Hepatic stellate cell (primary cell): ENCODE measurements around the gene FARP1.
"Not testable (repeated sequence)": the region's sequence is repeated elsewhere in the genome, so short reads cannot be mapped to it uniquely, and the experiment has no call there.

Source experiments
- DNase-seq: peaks from one replicate; pipeline ENCODE4 v3.0.0; 2011; ENCODE audit warnings: low spot score

Gene FARP1

GRCh38 chr13:98398581-98398980 lies 255.7 kb downstream of the FARP1 start:
- no peak for DNase-seq

GRCh38 chr13:98399756-98400155 lies 256.9 kb downstream of the FARP1 start:
- DNase-seq, result no peak

DNA sequence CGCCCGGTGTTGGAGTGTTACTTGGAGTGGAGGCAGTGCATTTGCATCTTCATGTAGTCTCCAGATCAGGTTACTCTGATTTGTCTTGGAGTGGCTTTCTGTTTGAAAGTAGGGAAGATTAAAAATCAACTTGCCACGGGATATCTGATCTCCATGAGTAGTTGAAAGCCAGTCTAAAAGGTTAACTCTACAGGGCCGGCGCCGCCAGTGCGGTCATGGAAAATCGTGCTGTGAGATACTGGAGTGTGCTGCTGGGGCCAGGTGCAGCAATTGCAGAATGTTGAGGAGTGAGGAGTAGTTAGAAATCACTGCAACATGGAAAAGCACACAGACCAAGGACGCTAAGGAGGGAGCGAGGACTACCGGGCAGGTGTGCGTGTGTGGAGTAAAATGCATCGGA lies 259.0 kb downstream of the FARP1 start:
- DNase-seq, result no peak

GRCh38 chr13:98403076-98403475 lies 260.2 kb downstream of the FARP1 start:
- DNase-seq, result no peak

DNA sequence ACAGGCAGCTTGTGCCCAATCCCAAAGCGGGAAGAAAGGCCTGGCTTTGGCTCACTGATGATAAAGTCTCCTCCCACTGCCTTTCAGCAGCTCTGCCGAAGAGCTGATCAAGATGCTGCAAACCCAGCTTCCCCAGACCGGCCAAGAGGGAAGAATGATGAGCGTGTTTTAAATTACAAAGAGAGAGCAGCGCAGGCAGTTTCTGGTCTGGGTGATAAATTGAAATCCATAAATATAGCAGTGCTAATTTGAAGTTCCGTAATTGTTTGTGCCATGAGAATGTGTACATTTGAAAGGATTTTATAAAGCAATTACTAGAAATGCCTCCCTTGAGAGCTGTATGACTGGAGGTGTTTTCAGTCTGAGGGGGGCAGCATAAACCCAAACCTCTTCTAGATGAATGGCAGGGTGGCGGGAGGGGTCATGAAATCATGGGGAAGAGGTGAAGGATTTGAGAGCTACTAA lies 262.2 kb downstream of the FARP1 start:
- no peak for DNase-seq

DNA sequence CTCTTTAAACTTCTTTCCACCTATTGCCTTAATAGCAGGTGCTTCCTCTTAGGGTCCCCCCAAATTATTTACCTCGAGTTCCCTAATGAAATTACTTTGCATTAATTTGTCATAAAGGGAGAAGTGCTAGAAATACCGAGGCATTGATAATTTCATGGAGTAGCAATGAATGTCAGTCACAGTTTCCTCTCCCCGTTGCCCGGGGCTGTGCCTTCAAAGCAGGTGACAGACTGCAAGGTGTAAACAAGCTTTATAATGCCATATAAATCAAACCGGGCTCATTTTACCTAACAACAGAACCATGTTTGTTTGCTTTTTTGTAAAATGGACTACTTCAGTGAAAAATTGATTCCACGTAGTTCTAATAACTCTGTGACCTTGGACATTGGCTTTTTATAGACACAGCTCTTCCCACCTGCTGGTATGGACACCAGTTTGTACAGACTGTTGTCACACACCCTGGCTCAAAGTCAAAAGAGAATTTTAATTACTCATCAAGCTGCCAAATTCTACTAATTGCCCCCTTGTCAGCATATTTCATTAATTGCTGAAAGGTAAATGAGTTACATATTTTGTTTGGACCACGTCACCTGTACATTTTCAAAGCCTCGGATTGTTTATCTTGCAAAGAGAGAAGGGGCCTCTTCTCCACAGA lies 262.9 kb downstream of the FARP1 start:
- DNase-seq, result no peak

- no peak for DNase-seq
These were observed 263.5 kb downstream of the FARP1 start for GRCh38 chr13:98406427-98406826.

DNA sequence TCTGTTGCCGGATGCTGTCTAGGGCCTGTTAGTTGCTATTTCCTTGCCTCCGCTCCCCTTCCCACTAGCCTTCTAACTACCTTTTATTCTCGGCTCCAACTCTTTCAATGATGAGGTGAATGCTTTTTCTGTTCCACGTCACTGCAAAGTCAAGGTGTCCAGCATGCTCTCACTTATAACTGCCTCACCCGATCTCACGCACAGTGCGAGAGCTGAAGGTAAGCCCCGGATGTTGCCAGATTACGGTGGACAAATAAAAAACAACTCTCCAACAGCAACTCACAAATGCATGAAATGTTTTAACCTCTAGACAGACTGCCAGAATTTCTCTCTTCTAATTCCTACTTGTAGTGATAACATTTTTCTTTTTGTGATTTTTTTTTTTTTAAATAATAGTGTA lies 264.1 kb downstream of the FARP1 start:
- DNase-seq, result no peak

- DNase-seq, result no peak
These were observed 264.7 kb downstream of the FARP1 start for GRCh38 chr13:98407575-98407974.

DNA sequence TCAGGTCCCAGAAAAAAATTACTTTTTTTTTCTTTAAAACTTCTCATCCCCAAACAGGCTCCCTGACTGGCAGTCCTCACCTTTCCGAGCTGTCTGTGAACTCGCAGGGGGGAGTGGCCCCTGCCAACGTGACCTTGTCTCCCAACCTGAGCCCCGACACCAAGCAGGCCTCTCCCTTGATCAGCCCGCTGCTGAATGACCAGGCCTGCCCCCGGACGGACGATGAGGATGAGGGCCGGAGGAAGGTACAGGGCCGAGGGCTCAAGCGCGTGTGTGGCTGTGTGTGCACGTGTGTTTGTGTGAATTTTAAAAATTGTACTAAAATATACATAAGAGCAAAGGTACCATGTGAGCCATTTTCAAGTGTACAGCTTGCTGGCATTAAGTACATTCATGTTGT lies 266.4 kb downstream of the FARP1 start:
- no peak for DNase-seq

- no peak for DNase-seq
These were observed 267.7 kb downstream of the FARP1 start for GRCh38 chr13:98410612-98411011.

DNA sequence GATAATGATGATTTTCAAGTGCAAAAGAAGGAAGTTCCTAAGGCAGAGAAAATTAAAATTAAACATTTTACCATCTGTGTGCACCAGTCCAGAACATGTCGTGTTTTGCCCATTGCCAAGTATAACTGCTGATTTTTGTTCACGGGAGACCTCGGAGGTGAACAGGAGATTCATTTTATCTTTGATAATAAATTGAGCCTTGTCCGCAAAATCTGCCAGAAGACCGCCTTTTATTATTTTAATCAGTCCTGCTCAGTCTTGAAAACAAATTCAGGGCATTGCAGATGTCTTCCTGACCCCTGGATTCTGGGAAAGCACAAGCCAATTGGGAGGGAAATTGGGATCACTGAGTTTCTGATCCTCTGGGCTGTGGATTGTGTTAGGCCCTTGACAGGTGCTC lies 268.1 kb downstream of the FARP1 start:
- DNase-seq, result no peak

DNA sequence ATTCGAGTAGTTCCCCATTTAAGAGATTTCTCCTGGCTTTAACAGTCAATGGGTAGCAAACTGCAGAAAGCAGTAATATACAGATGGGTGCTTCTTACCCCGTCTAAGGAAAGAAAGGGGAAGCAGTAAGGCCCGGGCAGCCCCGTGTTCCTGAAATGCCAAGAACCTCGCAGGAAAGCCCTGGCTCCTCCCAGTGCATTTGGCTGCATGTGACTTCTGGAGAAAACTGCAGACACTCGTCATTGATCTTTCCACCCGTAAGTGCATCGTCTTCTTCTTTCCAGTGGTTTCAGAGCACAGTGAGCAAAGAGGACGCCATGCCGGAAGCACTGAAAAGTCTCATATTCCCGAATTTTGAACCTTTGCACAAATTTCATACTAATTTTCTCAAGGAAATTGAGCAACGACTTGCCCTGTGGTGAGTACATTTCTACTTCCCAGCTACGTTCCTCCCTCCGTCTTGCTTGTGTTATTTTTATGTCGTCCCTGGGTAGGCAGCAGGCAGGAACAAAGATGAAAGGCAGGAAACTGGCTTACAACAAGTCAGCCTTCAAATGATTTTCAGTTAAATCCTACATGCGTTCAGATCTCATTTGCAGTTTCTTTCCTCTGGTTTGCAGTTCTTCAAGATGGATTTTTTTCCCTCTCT lies 268.8 kb downstream of the FARP1 start:
- no peak for DNase-seq

DNA sequence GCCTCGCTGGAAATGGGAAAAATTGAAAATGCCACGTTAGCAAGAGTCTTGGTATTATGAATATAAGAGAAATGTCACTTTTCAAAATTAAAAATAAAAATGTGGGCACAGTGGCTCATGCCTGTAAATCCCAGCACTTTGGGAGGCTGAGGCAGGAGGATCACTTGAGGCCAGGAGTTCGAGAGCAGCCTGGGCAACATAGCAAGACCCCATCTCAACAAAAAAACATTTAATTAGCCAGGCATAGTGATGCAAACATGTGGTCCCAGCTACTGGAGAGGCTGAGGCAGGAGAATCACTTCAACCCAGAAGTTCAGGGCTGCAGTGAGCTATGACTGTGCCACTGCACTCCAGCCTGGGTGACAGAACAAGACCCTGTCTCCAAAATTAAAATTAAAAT lies 270.4 kb downstream of the FARP1 start:
- not testable (repeated sequence) for DNase-seq

DNA sequence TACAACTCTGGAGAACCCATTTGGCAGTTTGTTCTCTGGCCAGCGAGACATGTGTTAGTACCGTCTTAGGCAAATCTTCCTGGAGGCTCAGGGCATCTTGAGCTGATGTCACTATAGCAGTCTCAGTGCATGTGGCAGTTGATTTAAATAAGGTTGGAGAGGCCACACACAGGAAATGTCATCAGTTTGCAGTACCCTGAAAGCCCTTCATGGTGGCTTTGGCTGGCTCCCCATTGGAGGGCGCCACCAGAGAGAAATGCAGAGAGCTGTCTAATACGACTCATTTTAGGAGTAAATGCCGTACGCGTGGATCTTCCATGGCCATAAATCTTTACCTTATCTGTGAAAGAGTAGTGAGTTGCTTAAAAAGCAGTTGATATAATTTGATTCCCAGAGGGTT lies 270.9 kb downstream of the FARP1 start:
- DNase-seq, result no peak

DNA sequence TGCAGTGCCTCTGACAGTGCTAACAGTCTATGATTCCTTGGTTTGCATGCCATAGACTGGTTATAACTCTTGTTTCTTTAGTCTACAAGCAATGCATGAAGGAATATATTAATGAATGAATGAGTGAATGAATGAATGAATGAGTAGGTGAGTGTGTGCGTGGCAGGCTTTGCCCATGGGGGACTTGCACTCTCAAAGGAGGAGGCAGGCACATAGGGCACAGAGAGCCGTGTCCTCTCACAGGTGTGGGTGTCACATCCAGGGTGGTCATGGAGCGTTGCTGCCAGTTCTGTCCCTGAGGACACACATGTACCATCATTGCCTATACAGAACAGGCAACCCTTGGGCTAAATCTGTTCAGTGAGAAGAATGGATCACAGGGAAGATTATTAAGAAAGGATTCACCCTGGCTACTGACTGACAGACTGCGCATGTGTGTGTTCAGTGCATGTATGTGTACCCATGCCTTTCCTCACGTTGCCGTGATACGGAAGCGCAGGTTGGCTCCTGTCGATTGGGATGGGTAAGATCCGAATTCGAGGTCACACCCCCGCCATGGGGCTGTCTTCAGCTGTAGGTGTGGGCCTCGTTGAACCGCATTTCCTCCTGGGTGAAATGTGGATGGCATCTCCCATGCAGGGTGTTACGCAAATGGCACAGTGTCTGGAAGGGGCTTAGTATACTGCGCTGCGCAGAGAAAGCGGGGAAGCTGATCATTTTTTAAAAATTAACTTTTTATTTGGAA lies 272.6 kb downstream of the FARP1 start:
- DNase-seq, result no peak

GRCh38 chr13:98416408-98416807 lies 273.5 kb downstream of the FARP1 start:
- DNase-seq, result no peak

DNA sequence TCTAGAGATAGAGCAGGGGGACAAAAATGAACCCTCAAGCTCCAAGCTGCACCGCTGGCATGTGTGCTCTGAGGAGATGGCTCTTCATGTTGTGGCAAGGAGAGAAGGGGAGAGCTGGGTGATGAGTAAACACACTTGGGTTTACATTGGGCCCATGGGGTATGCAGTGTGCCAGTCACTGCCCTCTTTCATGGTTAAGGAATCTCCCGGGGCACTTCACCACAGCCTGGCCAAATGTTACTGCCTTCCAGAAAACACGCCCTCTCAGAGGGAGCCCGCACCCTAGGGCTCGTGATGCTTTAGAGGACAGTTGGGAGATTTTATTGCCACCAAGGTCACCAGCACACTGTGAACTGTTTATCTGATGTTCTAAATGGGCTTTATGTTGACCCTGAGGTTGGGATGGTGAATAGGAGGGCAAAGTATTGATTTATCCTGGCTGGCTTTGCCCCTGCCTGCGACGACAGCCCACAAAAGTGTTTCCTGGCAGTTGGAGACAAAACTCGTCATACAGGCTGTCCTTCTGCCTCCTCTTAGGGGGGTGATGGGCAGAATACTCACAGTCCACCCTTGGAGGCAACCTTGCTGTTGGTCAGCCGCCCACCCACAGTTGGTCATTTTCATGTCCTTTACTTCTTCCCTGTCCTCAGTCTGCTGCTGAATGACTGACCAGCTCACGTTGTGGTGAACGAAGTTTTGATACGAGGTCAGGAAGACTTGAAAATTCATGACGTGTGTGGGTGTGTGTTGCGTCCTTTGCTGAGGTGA lies 277.1 kb downstream of the FARP1 start:
- no peak for DNase-seq

- DNase-seq, result no peak
These were observed 277.8 kb downstream of the FARP1 start for GRCh38 chr13:98420554-98421175.

DNA sequence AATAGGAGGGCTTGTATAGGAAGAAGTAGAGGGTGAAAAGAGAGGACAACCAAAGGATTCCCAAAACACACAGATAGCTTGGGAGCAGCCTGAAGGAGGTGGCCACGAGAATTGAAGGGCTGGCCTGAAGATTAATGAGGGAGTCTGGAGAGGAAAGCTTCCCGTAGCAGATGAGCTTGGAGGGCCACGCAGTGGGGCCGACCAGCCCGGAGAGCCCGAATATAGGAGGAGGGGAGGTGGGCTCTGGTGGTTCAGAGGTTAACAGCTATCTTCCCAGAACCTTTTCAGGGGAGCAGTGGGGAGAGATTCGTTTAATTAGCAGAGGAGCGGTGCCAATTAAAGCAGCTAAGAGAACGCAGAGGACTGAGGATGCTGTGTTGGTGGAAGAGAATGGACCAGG lies 279.2 kb downstream of the FARP1 start:
- DNase-seq, result no peak

DNA sequence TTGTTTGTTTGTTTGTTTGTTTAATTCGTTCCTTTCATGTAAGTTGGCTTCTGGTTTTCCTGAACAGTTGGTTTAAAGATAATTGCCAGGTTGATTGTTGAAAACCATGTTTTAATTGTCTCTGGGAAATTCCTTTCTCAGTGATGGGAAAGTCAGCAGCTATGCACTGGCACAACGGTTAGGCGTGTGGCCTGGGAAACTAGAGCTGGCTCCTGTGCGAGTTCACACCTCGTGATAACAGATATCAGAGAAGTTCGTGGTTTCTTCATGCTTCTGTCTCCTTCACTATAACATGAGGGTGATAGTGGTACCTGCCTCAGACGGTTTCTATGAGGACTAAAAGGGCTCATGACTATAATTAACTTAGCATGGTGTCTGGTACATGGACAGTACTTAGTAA lies 280.5 kb downstream of the FARP1 start:
- DNase-seq, result no peak
